Stimulated activated naive CD4-positive, alpha-beta T cell treated with Interleukin-2 at 50 U/mL for 16 hours (primary cell): ENCODE measurements around the gene KRTAP12-4.
"Not testable (repeated sequence)": the region's sequence is repeated elsewhere in the genome, so short reads cannot be mapped to it uniquely, and the experiment has no call there.

Source experiments
- DNase-seq: peaks from one replicate; lab custom pipeline; 2025; lab: John Stamatoyannopoulos, UW

KRTAP12-4 gene

GRCh38 chr21:44654576-44655175 is at the start of gene KRTAP12-4:
Gene KRTAP12-4, minus strand, starts transcription at chr21:44654659. Its CDS starts 45 bp downstream, at chr21:44654614.
- no peak for DNase-seq

- no peak for DNase-seq
These were observed 49.5 kb upstream of the KRTAP12-4 start for GRCh38 chr21:44703731-44704635.

GRCh38 chr21:44702973-44703730 is 48.7 kb upstream of the KRTAP12-4 start:
- DNase-seq, result no peak

- no peak for DNase-seq
These were observed 47.9 kb upstream of the KRTAP12-4 start for GRCh38 chr21:44702111-44702972.

- no peak for DNase-seq
These were observed 47.1 kb upstream of the KRTAP12-4 start for GRCh38 chr21:44701541-44701940.

- no peak for DNase-seq
These were observed 46.6 kb upstream of the KRTAP12-4 start for GRCh38 chr21:44701023-44701400.

- no peak for DNase-seq
These were observed 45.9 kb upstream of the KRTAP12-4 start for GRCh38 chr21:44700101-44701022.

- DNase-seq, result no peak
These were observed 45.1 kb upstream of the KRTAP12-4 start for GRCh38 chr21:44699502-44700001.

- no peak for DNase-seq
These were observed 43.6 kb upstream of the KRTAP12-4 start for GRCh38 chr21:44697811-44698734.

GRCh38 chr21:44697172-44697810 is 42.8 kb upstream of the KRTAP12-4 start, which contains the start of gene KRTAP10-12:
Gene KRTAP10-12, plus strand, starts transcription at chr21:44697172. Its CDS starts 30 bp downstream, at chr21:44697202.
- DNase-seq, result not testable (repeated sequence)

- no peak for DNase-seq
These were observed 42.1 kb upstream of the KRTAP12-4 start for GRCh38 chr21:44696572-44696971.

GRCh38 chr21:44695641-44696040 is 41.2 kb upstream of the KRTAP12-4 start:
- no peak for DNase-seq

GRCh38 chr21:44695184-44695583 is 40.7 kb upstream of the KRTAP12-4 start:
- no peak for DNase-seq

GRCh38 chr21:44694776-44695175 is 40.3 kb upstream of the KRTAP12-4 start:
- DNase-seq, result no peak

- DNase-seq, result no peak
These were observed 38.5 kb upstream of the KRTAP12-4 start for GRCh38 chr21:44692798-44693512.

GRCh38 chr21:44691686-44692085 is 37.2 kb upstream of the KRTAP12-4 start:
- no peak for DNase-seq

- not testable (repeated sequence) for DNase-seq
These were observed 35.3 kb upstream of the KRTAP12-4 start for GRCh38 chr21:44689740-44690139.

- DNase-seq, result no peak
These were observed 33.2 kb upstream of the KRTAP12-4 start for GRCh38 chr21:44687671-44688070.
